GM23338 (cell line): ENCODE data around the gene TIAM1.

ENCODE experiments used
- EZH2 ChIP-seq: fragments of 200-600 bp; sonication (generic); IDR thresholded peaks from one replicate; pipeline ENCODE4 v1.8.0; 2017; ENCODE audit warnings: antibody characterized with exemption, mild to moderate bottlenecking, low read depth; ENCODE audit not compliant: unreplicated experiment
- NANOG ChIP-seq: IDR thresholded peaks from 2 replicates; pipeline ENCODE4 v1.6.1; 2016; ENCODE audit warnings: antibody characterized with exemption, borderline replicate concordance
- POLR2AphosphoS5 ChIP-seq: IDR thresholded peaks from 2 replicates; pipeline ENCODE4 v1.6.1; 2016; ENCODE audit warnings: antibody characterized with exemption, low read depth
- TF ChIP-seq, protein P1 (sequence below), 2 experiments: fragments of 200-600 bp in 1 of 2; sonication (generic) in 1 of 2; conservative IDR thresholded peaks; 2 replicates each; pipeline versions ENCODE4 v1.5.1 to v1.6.1; 2016 to 2017; ENCODE audit warnings: antibody characterized with exemption in 2 of 2, low read depth in 2 of 2, mild to moderate bottlenecking in 2 of 2, moderate library complexity in 1 of 2

DNA sequence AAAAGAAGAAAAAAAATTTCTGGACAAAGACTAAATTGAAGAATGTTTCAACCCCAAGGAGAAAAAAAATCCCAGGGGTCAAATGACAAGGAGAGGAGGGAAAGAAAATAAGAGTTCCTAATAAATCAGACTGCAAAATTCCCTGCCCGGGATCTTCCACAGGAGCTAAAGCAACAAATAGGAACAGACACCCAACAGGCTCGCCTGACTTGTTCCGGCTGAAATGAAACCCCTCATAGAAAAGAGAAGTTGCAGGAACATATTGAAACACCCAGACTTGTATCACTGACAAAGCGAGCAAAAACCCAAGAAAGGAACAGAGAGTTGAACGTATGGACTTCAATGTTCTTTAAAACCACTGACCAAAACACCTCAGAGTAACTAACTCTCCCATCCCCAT lies 123.0 kb downstream of the TIAM1 start:
- TF ChIP-seq, protein P1, sequence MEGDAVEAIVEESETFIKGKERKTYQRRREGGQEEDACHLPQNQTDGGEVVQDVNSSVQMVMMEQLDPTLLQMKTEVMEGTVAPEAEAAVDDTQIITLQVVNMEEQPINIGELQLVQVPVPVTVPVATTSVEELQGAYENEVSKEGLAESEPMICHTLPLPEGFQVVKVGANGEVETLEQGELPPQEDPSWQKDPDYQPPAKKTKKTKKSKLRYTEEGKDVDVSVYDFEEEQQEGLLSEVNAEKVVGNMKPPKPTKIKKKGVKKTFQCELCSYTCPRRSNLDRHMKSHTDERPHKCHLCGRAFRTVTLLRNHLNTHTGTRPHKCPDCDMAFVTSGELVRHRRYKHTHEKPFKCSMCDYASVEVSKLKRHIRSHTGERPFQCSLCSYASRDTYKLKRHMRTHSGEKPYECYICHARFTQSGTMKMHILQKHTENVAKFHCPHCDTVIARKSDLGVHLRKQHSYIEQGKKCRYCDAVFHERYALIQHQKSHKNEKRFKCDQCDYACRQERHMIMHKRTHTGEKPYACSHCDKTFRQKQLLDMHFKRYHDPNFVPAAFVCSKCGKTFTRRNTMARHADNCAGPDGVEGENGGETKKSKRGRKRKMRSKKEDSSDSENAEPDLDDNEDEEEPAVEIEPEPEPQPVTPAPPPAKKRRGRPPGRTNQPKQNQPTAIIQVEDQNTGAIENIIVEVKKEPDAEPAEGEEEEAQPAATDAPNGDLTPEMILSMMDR (conservative IDR thresholded peaks at IDR 0.05; ENCODE audit: low read depth in 2 of 2): no peak
- TF ChIP-seq POLR2AphosphoS5: no peak
- TF ChIP-seq NANOG: no peak
- no peak for TF ChIP-seq EZH2
